ENCODE results near the gene KIF22. TPM values are rescaled to one million over a fixed set of nuclear protein-coding genes. Genes with fewer than 3 reads are reported as not detected.

The KIF22 gene
- total and polyA plus RNA-seq, 8 donors, result 11.1 to 229 (median 51.6) TPM

GRCh38 chr16:29841631-29842030 lies 51.1 kb downstream of the KIF22 start:
- Histone ChIP-seq H3K9me3 (no peaks in the 10 kb centered on the region), H3K4me1 (no peaks in the 10 kb centered on the region), H3K4me3 (no peak overlapping the region), H3K27ac (no peak overlapping the region), H3K27me3 (no peaks in the 10 kb centered on the region), H3K36me3 (peaks cover 86 to 100% (median 98%) of the 10 kb centered on the region in 4 donors)
- TF ChIP-seq CTCF (IDR thresholded peaks at IDR 0.05), result no peak
- DNase-seq, result no peak
- intact Hi-C loops (cut with DNase I; ENCODE audit: low total_unique reads), result no loop called here
- WGBS, 5 donors, result 90 to 93% (median 92%) methylated on average over 17 to 23 of the region's 23 CpGs

- H3K36me3 ChIP-seq, result peaks cover 88 to 100% (median 98%) of the 10 kb centered on the region in 4 donors
- WGBS, 5 donors, result 92 to 97% (median 96%) methylated on average over 8 to 9 of the region's 9 CpGs
- intact Hi-C loops (cut with DNase I; ENCODE audit: low total_unique reads), result no loop called here
- DNase-seq, result no peak
- no peaks in the 10 kb centered on the region for H3K9me3 ChIP-seq
- no peaks in the 10 kb centered on the region for H3K27me3 ChIP-seq
- TF ChIP-seq CTCF (IDR thresholded peaks at IDR 0.05), result no peak
- TF ChIP-seq POLR2A (IDR thresholded peaks at IDR 0.05), result no peak
- TF ChIP-seq POLR2AphosphoS5 (IDR thresholded peaks at IDR 0.05), result no peak
- TF ChIP-seq EP300 (IDR thresholded peaks at IDR 0.05), result no peak
- H3K4me3 ChIP-seq, result no peak overlapping the region
- no peaks in the 10 kb centered on the region for H3K4me1 ChIP-seq
- no peak overlapping the region for H3K27ac ChIP-seq
These were observed 52.3 kb downstream of the KIF22 start for GRCh38 chr16:29842732-29843346.

GRCh38 chr16:29843931-29844330 lies 53.4 kb downstream of the KIF22 start:
- intact Hi-C loops (cut with DNase I; ENCODE audit: low total_unique reads), result no loop called here
- H3K4me1 ChIP-seq, result peaks cover 0 to 7% (median 2%) of the 10 kb centered on the region in 4 donors
- no peak overlapping the region for H3K4me3 ChIP-seq
- no peak for DNase-seq
- H3K27me3 ChIP-seq, result no peaks in the 10 kb centered on the region
- H3K27ac ChIP-seq, result peak overlapping the region in 1 of 5 donors; percentile 39
- 91 to 96% (median 94%) methylated on average over 5 to 8 of the region's 8 CpGs for WGBS, 5 donors
- no peak for TF ChIP-seq POLR2A (IDR thresholded peaks at IDR 0.05)
- no peak for TF ChIP-seq CTCF (IDR thresholded peaks at IDR 0.05)
- no peak for TF ChIP-seq EP300 (IDR thresholded peaks at IDR 0.05)
- TF ChIP-seq POLR2AphosphoS5 (IDR thresholded peaks at IDR 0.05), result no peak
- peaks cover 81 to 98% (median 93%) of the 10 kb centered on the region in 4 donors for H3K36me3 ChIP-seq
- H3K9me3 ChIP-seq, result no peaks in the 10 kb centered on the region

GRCh38 chr16:29844575-29845331 lies 54.2 kb downstream of the KIF22 start:
- peaks cover 0 to 10% (median 4%) of the 10 kb centered on the region in 4 donors for H3K4me1 ChIP-seq
- H3K9me3 ChIP-seq, result no peaks in the 10 kb centered on the region
- no peak for TF ChIP-seq EP300 (IDR thresholded peaks at IDR 0.05)
- H3K4me3 ChIP-seq, result no peak overlapping the region
- H3K27me3 ChIP-seq, result no peaks in the 10 kb centered on the region
- intact Hi-C loops (cut with DNase I; ENCODE audit: low total_unique reads), result no loop called here
- peaks cover 74 to 95% (median 85%) of the 10 kb centered on the region in 4 donors for H3K36me3 ChIP-seq
- 89 to 93% (median 90%) methylated on average over 15 to 28 of the region's 28 CpGs for WGBS, 5 donors
- no peak for DNase-seq
- peak overlapping the region in 1 of 5 donors; percentile 39 for H3K27ac ChIP-seq

GRCh38 chr16:29845656-29846055 lies 55.1 kb downstream of the KIF22 start:
- H3K4me1 ChIP-seq, result peaks cover 0 to 12% (median 4%) of the 10 kb centered on the region in 4 donors
- no peak overlapping the region for H3K4me3 ChIP-seq
- DNase-seq, result no peak
- H3K36me3 ChIP-seq, result peaks cover 65 to 90% (median 76%) of the 10 kb centered on the region in 4 donors
- intact Hi-C loops (cut with DNase I; ENCODE audit: low total_unique reads), result no loop called here
- 86 to 94% (median 93%) methylated on average over 18 of the region's 18 CpGs for WGBS, 5 donors
- H3K9me3 ChIP-seq, result no peaks in the 10 kb centered on the region
- H3K27me3 ChIP-seq, result no peaks in the 10 kb centered on the region
- H3K27ac ChIP-seq, result no peak overlapping the region
- no peak for TF ChIP-seq POLR2A (IDR thresholded peaks at IDR 0.05)
- TF ChIP-seq POLR2AphosphoS5 (IDR thresholded peaks at IDR 0.05), result no peak
- TF ChIP-seq CTCF (IDR thresholded peaks at IDR 0.05), result no peak
- no peak for TF ChIP-seq EP300 (IDR thresholded peaks at IDR 0.05)
